MM.1S (cell line): Measurements from ENCODE around the gene GID8.

ENCODE experiments used
- DNase-seq: peaks from one replicate; pipeline ENCODE4 v3.0.0-alpha.2; 2015
- H2AFZ ChIP-seq: fragments of 300-600 bp; sonication (generic); 2 replicates; pipeline ENCODE4 v1.6.0; 2016; ENCODE audit warnings: antibody characterized with exemption, low read length
- H3F3A ChIP-seq: fragments of 300-600 bp; sonication (generic); 2 replicates; pipeline ENCODE4 v1.6.1; 2016; ENCODE audit warnings: mild to moderate bottlenecking, antibody characterized with exemption, low read length, moderate library complexity, mixed read lengths; ENCODE audit not compliant: insufficient read depth
- H3K27ac ChIP-seq: fragments of 300-600 bp; sonication (generic); 2 replicates; pipeline ENCODE4 v1.5.1; 2016; ENCODE audit warnings: mild to moderate bottlenecking, low read length
- H3K27me3 ChIP-seq: fragments of 300-600 bp; sonication (generic); replicated peaks from 2 replicates; pipeline ENCODE4 v1.6.0; 2016; ENCODE audit warnings: low read length; ENCODE audit not compliant: insufficient read depth
- H3K36me3 ChIP-seq: fragments of 300-600 bp; sonication (generic); replicated peaks from 2 replicates; pipeline ENCODE4 v1.6.1; 2016; ENCODE audit warnings: mild to moderate bottlenecking, low read length, mixed read lengths; ENCODE audit not compliant: insufficient read depth
- H3K4me1 ChIP-seq: fragments of 300-600 bp; sonication (generic); 2 replicates; pipeline ENCODE4 v1.6.1; 2016; ENCODE audit warnings: low read length, mixed read lengths
- H3K4me2 ChIP-seq: fragments of 300-600 bp; sonication (generic); 2 replicates; pipeline ENCODE4 v1.6.0; 2016; ENCODE audit warnings: low read depth, low read length
- H3K4me3 ChIP-seq: fragments of 300-600 bp; sonication (generic); 2 replicates; pipeline ENCODE4 v1.5.1; 2016; ENCODE audit warnings: low read length, mixed read lengths
- H3K79me2 ChIP-seq: fragments of 300-600 bp; sonication (generic); 2 replicates; pipeline ENCODE4 v1.6.1; 2016; ENCODE audit warnings: mixed run types, low read length, mixed read lengths
- H3K9ac ChIP-seq: fragments of 300-600 bp; sonication (generic); 2 replicates; pipeline ENCODE4 v1.6.1; 2016; ENCODE audit warnings: low read length, mixed read lengths
- H3K9me2 ChIP-seq: fragments of 300-600 bp; sonication (generic); replicated peaks from 2 replicates; pipeline ENCODE4 v1.6.1; 2016; ENCODE audit warnings: mild to moderate bottlenecking, low read length, mixed read lengths; ENCODE audit not compliant: insufficient read depth
- H3K9me3 ChIP-seq: fragments of 300-600 bp; sonication (generic); replicated peaks from 2 replicates; pipeline ENCODE4 v1.6.1; 2016; ENCODE audit warnings: mild to moderate bottlenecking, low read length, mixed read lengths; ENCODE audit not compliant: insufficient read depth
- H4K20me1 ChIP-seq: fragments of 300-600 bp; sonication (generic); 2 replicates; pipeline ENCODE4 v1.6.1; 2016; ENCODE audit warnings: mild to moderate bottlenecking, low read length, moderate library complexity, mixed read lengths; ENCODE audit not compliant: insufficient read depth
- CTCF ChIP-seq: fragments of 300-600 bp; sonication (generic); IDR thresholded peaks from 2 replicates; pipeline ENCODE4 v1.5.1; 2016; ENCODE audit warnings: antibody characterized with exemption, low read length, mixed read lengths
- EZH2 ChIP-seq: fragments of 300-600 bp; sonication (generic); optimal IDR thresholded peaks from 2 replicates; pipeline ENCODE3; 2017; ENCODE audit warnings: low read depth, mild to moderate bottlenecking, antibody characterized with exemption, low read length, mixed read lengths
- EZH2phosphoT487 ChIP-seq: fragments of 300-600 bp; sonication (generic); IDR thresholded peaks from 2 replicates; pipeline ENCODE4 v1.6.1; 2018; ENCODE audit warnings: antibody characterized with exemption, low read length

Gene GID8

GRCh38 chr20:62975812-62976508 lies 38.0 kb downstream of the GID8 start:
- no peak overlapping the region for H3K4me3 ChIP-seq
- H3K4me1 ChIP-seq = peaks cover 16% of the 10 kb centered on the region
- H3K27me3 ChIP-seq = peaks cover 92% of the 10 kb centered on the region
- no peak for TF ChIP-seq EZH2phosphoT487
- TF ChIP-seq CTCF = no peak
- no peak for TF ChIP-seq EZH2
- H3K9me3 ChIP-seq = no peaks in the 10 kb centered on the region
- H2AFZ ChIP-seq = no peak overlapping the region
- no peaks in the 10 kb centered on the region for H4K20me1 ChIP-seq
- no peaks in the 10 kb centered on the region for H3K9me2 ChIP-seq
- H3F3A ChIP-seq = no peaks in the 10 kb centered on the region
- no peak for DNase-seq
- H3K27ac ChIP-seq = no peak overlapping the region
- no peaks in the 10 kb centered on the region for H3K79me2 ChIP-seq
- no peak overlapping the region for H3K4me2 ChIP-seq
- H3K36me3 ChIP-seq = no peaks in the 10 kb centered on the region
- no peak overlapping the region for H3K9ac ChIP-seq

GRCh38 chr20:62976886-62977285 lies 38.9 kb downstream of the GID8 start:
- H3K9ac ChIP-seq = no peak overlapping the region
- peaks cover 91% of the 10 kb centered on the region for H3K27me3 ChIP-seq
- H3K9me3 ChIP-seq = no peaks in the 10 kb centered on the region
- no peak for DNase-seq
- peak overlapping the region; percentile 72 for H3K4me2 ChIP-seq
- no peak overlapping the region for H3K4me3 ChIP-seq
- no peak overlapping the region for H2AFZ ChIP-seq
- H3K79me2 ChIP-seq = no peaks in the 10 kb centered on the region
- H3K36me3 ChIP-seq = no peaks in the 10 kb centered on the region
- no peaks in the 10 kb centered on the region for H4K20me1 ChIP-seq
- no peaks in the 10 kb centered on the region for H3K9me2 ChIP-seq
- no peak overlapping the region for H3K27ac ChIP-seq
- H3K4me1 ChIP-seq = peaks cover 16% of the 10 kb centered on the region
- TF ChIP-seq CTCF = no peak
- H3F3A ChIP-seq = no peaks in the 10 kb centered on the region

DNA sequence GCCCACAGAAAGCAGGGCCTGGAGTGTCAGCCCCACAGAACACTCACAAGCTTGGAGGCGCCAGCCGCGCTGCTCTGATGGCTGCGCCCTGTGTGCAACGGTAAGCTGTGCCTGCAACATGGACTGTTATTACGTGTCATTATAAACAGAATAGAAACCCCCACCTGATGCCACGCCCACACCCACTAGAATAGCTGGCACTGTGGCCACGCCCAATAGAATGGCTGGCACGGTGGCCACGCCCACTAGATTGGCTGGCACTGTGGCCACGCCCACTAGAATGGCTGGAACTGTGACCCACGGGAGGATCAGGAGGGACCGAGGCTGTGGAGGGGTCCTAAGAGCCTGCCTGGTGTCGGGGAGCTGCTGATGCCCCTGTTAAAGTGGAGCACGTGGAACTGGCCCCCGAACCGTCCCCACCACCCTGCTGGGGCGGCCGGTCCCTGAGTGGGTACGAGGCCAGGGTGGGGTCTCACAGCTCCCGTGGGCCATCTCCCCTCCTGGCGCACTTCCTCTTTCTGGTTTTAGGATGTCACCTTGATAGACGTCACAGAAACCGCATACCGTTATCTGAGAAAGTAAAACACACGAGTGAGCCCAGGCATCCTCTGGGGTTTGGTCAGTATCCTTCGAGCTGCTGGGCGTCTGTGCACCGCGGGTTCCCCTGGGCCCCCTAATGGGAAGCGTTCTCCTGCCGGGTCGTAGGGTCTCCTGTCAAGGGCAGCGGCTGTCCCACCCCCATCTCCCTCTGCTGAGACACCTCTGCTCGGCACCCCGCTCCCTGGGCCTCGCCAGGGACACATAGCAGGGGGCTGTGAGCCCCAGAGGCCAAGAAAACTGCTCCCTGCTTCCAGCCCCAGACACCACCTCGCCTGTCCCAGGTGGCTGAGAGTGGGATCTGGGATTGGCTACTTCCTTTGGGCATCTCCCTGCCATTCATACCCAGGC lies 39.9 kb downstream of the GID8 start:
- TF ChIP-seq EZH2 (no peak), EZH2phosphoT487 (no peak), CTCF (no peak)
- H3K27ac ChIP-seq = no peak overlapping the region
- H3K9me2 ChIP-seq = no peaks in the 10 kb centered on the region
- DNase-seq = peak; percentile 70
- H4K20me1 ChIP-seq = no peaks in the 10 kb centered on the region
- no peaks in the 10 kb centered on the region for H3K79me2 ChIP-seq
- H3K27me3 ChIP-seq = peaks cover 93% of the 10 kb centered on the region
- H3K9ac ChIP-seq = no peak overlapping the region; the same call in 1 of the 2 replicates
- peak overlapping the region; percentile 24 for H3K4me3 ChIP-seq
- no peaks in the 10 kb centered on the region for H3K9me3 ChIP-seq
- H3K4me1 ChIP-seq = peaks cover 16% of the 10 kb centered on the region
- H3K36me3 ChIP-seq = no peaks in the 10 kb centered on the region
- H2AFZ ChIP-seq = no peak overlapping the region
- H3K4me2 ChIP-seq = peak overlapping the region; percentile 72
- no peaks in the 10 kb centered on the region for H3F3A ChIP-seq
